Measurements from ENCODE around the gene ARHGEF3.

Gene ARHGEF3

GRCh38 chr3:56789076-56789475 is 12.7 kb downstream of the ARHGEF3 start:
- no peaks in the 10 kb centered on the region for H3K9me3 ChIP-seq (ENCODE audit: control insufficient read depth, insufficient read depth, low read length)
- no peak overlapping the region for H3K4me2 ChIP-seq (ENCODE audit: low read length)
- H3K4me3 ChIP-seq (ENCODE audit: low read length) = no peak overlapping the region
- H3K9me2 ChIP-seq (replicated peaks; ENCODE audit: control insufficient read depth, low read length) = no peaks in the 10 kb centered on the region
- H3K36me3 ChIP-seq (ENCODE audit: control insufficient read depth, low read length) = no peaks in the 10 kb centered on the region
- TF ChIP-seq CTCF (IDR thresholded peaks at IDR 0.05; ENCODE audit: low read depth, low read length, poor library complexity, severe bottlenecking) (no peak), EZH2phosphoT487 (IDR thresholded peaks at IDR 0.05; ENCODE audit: borderline replicate concordance, low read length) (no peak)
- no peaks in the 10 kb centered on the region for H3K27me3 ChIP-seq (ENCODE audit: control insufficient read depth, low read length)
- H3K27ac ChIP-seq (ENCODE audit: low read depth, low read length) = no peak overlapping the region
- H3K79me2 ChIP-seq (ENCODE audit: control insufficient read depth, low read length) = no peaks in the 10 kb centered on the region
- H4K20me1 ChIP-seq (ENCODE audit: control insufficient read depth, insufficient read depth, low read depth, low read length) = no peaks in the 10 kb centered on the region
- peaks cover 8% of the 10 kb centered on the region for H3K4me1 ChIP-seq (ENCODE audit: control insufficient read depth, low read length)
- H3F3A ChIP-seq (ENCODE audit: control insufficient read depth, insufficient read depth) = 0 out of 2 replicates have a peak, but pooled peaks cover under 1% of the 10 kb centered on the region

- H3K4me3 ChIP-seq (ENCODE audit: low read length) = no peak overlapping the region
- no peaks in the 10 kb centered on the region for H3K27me3 ChIP-seq (ENCODE audit: control insufficient read depth, low read length)
- peaks cover 13% of the 10 kb centered on the region for H3K4me1 ChIP-seq (ENCODE audit: control insufficient read depth, low read length)
- H3K79me2 ChIP-seq (ENCODE audit: control insufficient read depth, low read length) = no peaks in the 10 kb centered on the region
- no peaks in the 10 kb centered on the region for H3K9me3 ChIP-seq (ENCODE audit: control insufficient read depth, insufficient read depth, low read length)
- H3F3A ChIP-seq (ENCODE audit: control insufficient read depth, insufficient read depth) = 0 out of 2 replicates have a peak, but pooled peaks cover 2% of the 10 kb centered on the region
- no peak for TF ChIP-seq CTCF (IDR thresholded peaks at IDR 0.05; ENCODE audit: low read depth, low read length, poor library complexity, severe bottlenecking)
- no peak for TF ChIP-seq EZH2phosphoT487 (IDR thresholded peaks at IDR 0.05; ENCODE audit: borderline replicate concordance, low read length)
- H3K36me3 ChIP-seq (ENCODE audit: control insufficient read depth, low read length) = no peaks in the 10 kb centered on the region
- H4K20me1 ChIP-seq (ENCODE audit: control insufficient read depth, insufficient read depth, low read depth, low read length) = no peaks in the 10 kb centered on the region
- no peak overlapping the region for H3K27ac ChIP-seq (ENCODE audit: low read depth, low read length)
- no peaks in the 10 kb centered on the region for H3K9me2 ChIP-seq (replicated peaks; ENCODE audit: control insufficient read depth, low read length)
- H3K4me2 ChIP-seq (ENCODE audit: low read length) = no peak overlapping the region
Observed at GRCh38 chr3:56788521-56788920, 13.2 kb downstream of the ARHGEF3 start.

- TF ChIP-seq CTCF (IDR thresholded peaks at IDR 0.05; ENCODE audit: low read depth, low read length, poor library complexity, severe bottlenecking) (no peak), EZH2phosphoT487 (IDR thresholded peaks at IDR 0.05; ENCODE audit: borderline replicate concordance, low read length) (no peak)
- H3K36me3 ChIP-seq (ENCODE audit: control insufficient read depth, low read length) = no peaks in the 10 kb centered on the region
- no peak overlapping the region for H3K27ac ChIP-seq (ENCODE audit: low read depth, low read length)
- no peaks in the 10 kb centered on the region for H4K20me1 ChIP-seq (ENCODE audit: control insufficient read depth, insufficient read depth, low read depth, low read length)
- H3K27me3 ChIP-seq (ENCODE audit: control insufficient read depth, low read length) = no peaks in the 10 kb centered on the region
- H3K9me3 ChIP-seq (ENCODE audit: control insufficient read depth, insufficient read depth, low read length) = no peaks in the 10 kb centered on the region
- no peaks in the 10 kb centered on the region for H3K9me2 ChIP-seq (replicated peaks; ENCODE audit: control insufficient read depth, low read length)
- no peaks in the 10 kb centered on the region for H3K79me2 ChIP-seq (ENCODE audit: control insufficient read depth, low read length)
- H3K4me1 ChIP-seq (ENCODE audit: control insufficient read depth, low read length) = peaks cover 20% of the 10 kb centered on the region
- no peak overlapping the region for H3K4me3 ChIP-seq (ENCODE audit: low read length)
- 0 out of 2 replicates have a peak, but pooled peaks cover 2% of the 10 kb centered on the region for H3F3A ChIP-seq (ENCODE audit: control insufficient read depth, insufficient read depth)
- H3K4me2 ChIP-seq (ENCODE audit: low read length) = no peak overlapping the region
Observed at GRCh38 chr3:56787784-56788256, 13.9 kb downstream of the ARHGEF3 start.
